ENCODE data around the gene CALHM3. TPM values are rescaled to one million over a fixed set of nuclear protein-coding genes. Genes with fewer than 3 reads are reported as not detected.
A peak's percentile ranks its signal among the peaks of the same experiment; 100 is the strongest.

The CALHM3 gene
- total and polyA plus RNA-seq, 2 donors (not counting 3 experiments of a cell fraction or from before 2014, with no cell fraction given), result not detected

DNA sequence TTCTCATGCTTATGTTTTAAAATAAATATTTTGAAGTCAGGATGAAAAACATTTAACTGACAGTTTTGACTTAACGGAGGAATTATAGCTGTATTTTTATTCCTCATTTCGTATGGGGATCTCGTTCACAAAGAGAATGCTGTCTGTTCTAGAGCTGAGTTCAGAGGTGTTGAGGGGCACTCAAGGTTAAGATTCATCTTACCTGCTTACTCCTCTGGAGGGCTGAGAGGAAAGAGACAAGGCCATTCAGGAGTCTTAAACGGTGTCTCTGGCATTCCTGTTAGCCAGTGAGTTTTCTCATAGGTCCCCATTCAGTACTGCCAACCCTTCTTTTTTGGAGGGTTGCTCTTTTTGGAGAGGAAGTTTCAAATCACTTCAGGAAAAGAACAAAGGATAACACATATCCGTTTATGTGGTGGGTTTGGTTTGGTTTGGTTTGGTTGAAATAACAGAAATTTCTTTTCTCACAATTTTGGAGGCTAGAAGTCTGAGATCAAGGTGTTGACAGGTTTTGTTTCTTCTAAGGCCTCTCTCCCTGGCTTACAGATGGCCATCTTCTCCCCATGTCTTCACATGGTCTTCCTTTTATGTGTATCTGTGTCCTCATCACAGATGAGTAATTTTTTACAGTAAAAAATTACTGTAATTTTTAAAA is 49.9 kb downstream of the CALHM3 start:
- CTCF ChIA-PET, result no interaction called here
- no TSS peak for BruUV-seq (replicated peaks)

DNA sequence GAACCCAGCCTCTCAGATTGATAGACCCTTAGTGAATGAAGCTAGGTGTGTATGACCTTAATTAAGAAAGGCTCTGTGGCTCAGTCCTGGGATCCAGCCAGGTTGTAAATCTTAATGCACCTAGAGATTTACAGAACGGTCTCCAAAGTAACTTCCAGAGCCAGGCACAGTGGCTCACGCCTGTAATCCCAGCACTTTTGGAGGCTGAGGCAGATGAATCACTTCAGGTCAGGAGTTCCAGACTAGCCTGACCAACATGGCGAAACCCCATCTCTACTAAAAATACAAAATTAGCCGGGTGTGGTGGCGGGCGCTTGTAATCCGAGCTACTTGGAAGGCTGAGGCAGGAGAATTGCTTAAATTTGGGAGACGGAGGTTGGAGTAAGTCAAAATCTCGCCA is 51.2 kb downstream of the CALHM3 start:
- peaks cover 25 to 27% of the 10 kb centered on the region in 2 experiments for H3K36me3 ChIP-seq (ENCODE audit: control insufficient read depth in 2 of 2, extremely low read depth in 1 of 2, insufficient read depth in 2 of 2, low read length in 2 of 2)
- peaks cover 9% of the 10 kb centered on the region for H3K4me1 ChIP-seq (ENCODE audit: control insufficient read depth, extremely low read depth, insufficient read depth, low read length)
- no peak overlapping the region for H2AFZ ChIP-seq (ENCODE audit: low read depth, low read length)
- no peak for DNase-seq (ENCODE audit: low read depth, low spot score)
- H4K20me1 ChIP-seq (replicated peaks; ENCODE audit: control insufficient read depth, extremely low read depth, insufficient read depth, low read length), result no peaks in the 10 kb centered on the region
- H3K4me2 ChIP-seq (ENCODE audit: insufficient read depth, low read length), result no peak overlapping the region
- no peaks in the 10 kb centered on the region for H3K79me2 ChIP-seq (ENCODE audit: control insufficient read depth, insufficient read depth, low read length)
- H3K9ac ChIP-seq (replicated peaks; ENCODE audit: extremely low read depth, insufficient read depth, low read length), result no peak overlapping the region
- intact Hi-C loops (cut with micrococcal nuclease) (loop anchor here (10.0 kb wide), 1 partner anchor 257 kb away; no protein-coding TSS in a partner anchor), dilution Hi-C loops (cut with MboI; ENCODE audit: extremely low pct_ligation_motif_present, low sequenced_read_pairs) (no loop called here)
- H3K27ac ChIP-seq (ENCODE audit: insufficient read depth, low read depth, low read length), result no peak overlapping the region
- H3K4me3 ChIP-seq (replicated peaks in 1 of 3; ENCODE audit: insufficient read depth in 1 of 3, low read depth in 1 of 3, low read length in 3 of 3), result no peak overlapping the region
- POLR2A ChIA-PET, result interaction anchor here (0.6 kb wide), 1 partner anchor 95 kb away, joined by 7 read pairs; no protein-coding TSS in a partner anchor
- H3K9me3 ChIP-seq (replicated peaks; ENCODE audit: control insufficient read depth, insufficient read depth, low read length), result no peaks in the 10 kb centered on the region
- no TSS peak for BruUV-seq (replicated peaks)
- TF ChIP-seq, protein P1, sequence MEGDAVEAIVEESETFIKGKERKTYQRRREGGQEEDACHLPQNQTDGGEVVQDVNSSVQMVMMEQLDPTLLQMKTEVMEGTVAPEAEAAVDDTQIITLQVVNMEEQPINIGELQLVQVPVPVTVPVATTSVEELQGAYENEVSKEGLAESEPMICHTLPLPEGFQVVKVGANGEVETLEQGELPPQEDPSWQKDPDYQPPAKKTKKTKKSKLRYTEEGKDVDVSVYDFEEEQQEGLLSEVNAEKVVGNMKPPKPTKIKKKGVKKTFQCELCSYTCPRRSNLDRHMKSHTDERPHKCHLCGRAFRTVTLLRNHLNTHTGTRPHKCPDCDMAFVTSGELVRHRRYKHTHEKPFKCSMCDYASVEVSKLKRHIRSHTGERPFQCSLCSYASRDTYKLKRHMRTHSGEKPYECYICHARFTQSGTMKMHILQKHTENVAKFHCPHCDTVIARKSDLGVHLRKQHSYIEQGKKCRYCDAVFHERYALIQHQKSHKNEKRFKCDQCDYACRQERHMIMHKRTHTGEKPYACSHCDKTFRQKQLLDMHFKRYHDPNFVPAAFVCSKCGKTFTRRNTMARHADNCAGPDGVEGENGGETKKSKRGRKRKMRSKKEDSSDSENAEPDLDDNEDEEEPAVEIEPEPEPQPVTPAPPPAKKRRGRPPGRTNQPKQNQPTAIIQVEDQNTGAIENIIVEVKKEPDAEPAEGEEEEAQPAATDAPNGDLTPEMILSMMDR (IDR thresholded peaks at IDR 0.05; ENCODE audit: extremely low read depth in 1 of 2, insufficient read depth in 1 of 2, low read depth in 1 of 2, low read length in 2 of 2), result no peak
- TF ChIP-seq EZH2 (IDR thresholded peaks at IDR 0.05; ENCODE audit: borderline replicate concordance, low read depth, low read length, severe bottlenecking) (no peak), JUN (IDR thresholded peaks at IDR 0.05; ENCODE audit: borderline replicate concordance, insufficient read depth, insufficient read length, low read depth) (no peak), MYC (IDR thresholded peaks at IDR 0.05; ENCODE audit: low read depth, low read length) (no peak), FOS (IDR thresholded peaks at IDR 0.05; ENCODE audit: borderline replicate concordance, insufficient read depth, low read length) (no peak), GATA2 (IDR thresholded peaks at IDR 0.05; ENCODE audit: insufficient read depth, insufficient read length, low read depth, low read length) (no peak), POLR2A (IDR thresholded peaks at IDR 0.05; ENCODE audit: low read depth, low read length) (no peak)
- TF ChIP-seq, protein P2, sequence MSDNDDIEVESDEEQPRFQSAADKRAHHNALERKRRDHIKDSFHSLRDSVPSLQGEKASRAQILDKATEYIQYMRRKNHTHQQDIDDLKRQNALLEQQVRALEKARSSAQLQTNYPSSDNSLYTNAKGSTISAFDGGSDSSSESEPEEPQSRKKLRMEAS (IDR thresholded peaks at IDR 0.05; ENCODE audit: insufficient read depth, insufficient read length), result no peak
- no peak for FAIRE-seq
- H3K9me1 ChIP-seq (replicated peaks; ENCODE audit: control insufficient read depth, extremely low read depth, insufficient read depth, low read length), result no peaks in the 10 kb centered on the region
- CTCF ChIA-PET, result interaction anchor here (1.7 kb wide), 1 partner anchor 58 kb away, joined by 8 read pairs; no protein-coding TSS in a partner anchor
- no peaks in the 10 kb centered on the region for H3K27me3 ChIP-seq (ENCODE audit: control insufficient read depth in 2 of 2, insufficient read depth in 2 of 2, low read length in 2 of 2)

More for the DNA sequence above, 49.9 kb downstream of the CALHM3 start:
- Histone ChIP-seq H3K9me3 (replicated peaks; ENCODE audit: control insufficient read depth, insufficient read depth, low read length) (no peaks in the 10 kb centered on the region), H3K79me2 (ENCODE audit: control insufficient read depth, insufficient read depth, low read length) (no peaks in the 10 kb centered on the region), H2AFZ (ENCODE audit: low read depth, low read length) (no peak overlapping the region), H3K27me3 (ENCODE audit: control insufficient read depth in 2 of 2, insufficient read depth in 2 of 2, low read length in 2 of 2) (no peaks in the 10 kb centered on the region), H3K4me2 (ENCODE audit: insufficient read depth, low read length) (peak overlapping the region; percentile 33), H3K4me1 (ENCODE audit: control insufficient read depth, extremely low read depth, insufficient read depth, low read length) (peaks cover 9% of the 10 kb centered on the region), H3K4me3 (replicated peaks in 1 of 3; ENCODE audit: insufficient read depth in 1 of 3, low read depth in 1 of 3, low read length in 3 of 3) (no peak overlapping the region), H3K9ac (replicated peaks; ENCODE audit: extremely low read depth, insufficient read depth, low read length) (no peak overlapping the region), H3K9me1 (replicated peaks; ENCODE audit: control insufficient read depth, extremely low read depth, insufficient read depth, low read length) (no peaks in the 10 kb centered on the region), H3K27ac (ENCODE audit: insufficient read depth, low read depth, low read length) (peak overlapping the region; percentile 8), H4K20me1 (replicated peaks; ENCODE audit: control insufficient read depth, extremely low read depth, insufficient read depth, low read length) (no peaks in the 10 kb centered on the region), H3K36me3 (ENCODE audit: control insufficient read depth in 2 of 2, extremely low read depth in 1 of 2, insufficient read depth in 2 of 2, low read length in 2 of 2) (peaks cover 16 to 25% of the 10 kb centered on the region in 2 experiments)
- peak; percentile 2 for DNase-seq (ENCODE audit: low read depth, low spot score)
- intact Hi-C loops (cut with micrococcal nuclease), result loop anchor here (10.0 kb wide), 1 partner anchor 256 kb away; no protein-coding TSS in a partner anchor
- dilution Hi-C loops (cut with MboI; ENCODE audit: extremely low pct_ligation_motif_present, low sequenced_read_pairs), result no loop called here
- FAIRE-seq, result no peak
- no peak for TF ChIP-seq MYC (IDR thresholded peaks at IDR 0.05; ENCODE audit: low read depth, low read length)
- TF ChIP-seq POLR2AphosphoS5 (IDR thresholded peaks at IDR 0.05; ENCODE audit: insufficient read depth, low read depth, low read length), result no peak
- POLR2A ChIA-PET, result no interaction called here
